Stimulated activated CD8-positive, alpha-beta memory T cell treated with anti-CD3 and anti-CD28 coated beads, Interleukin-2, amount 100 ng/mL, for 1 hour (primary cell): ENCODE measurements around the gene LCORL.
"Not testable (repeated sequence)": the region's sequence is repeated elsewhere in the genome, so short reads cannot be mapped to it uniquely, and the experiment has no call there.

Source experiments
- DNase-seq, 2 donors: peaks; one replicate each; pipeline ENCODE4 v3.0.0-alpha.2; 2020; ENCODE audit warnings: low read depth in 2 of 2

LCORL gene

DNA sequence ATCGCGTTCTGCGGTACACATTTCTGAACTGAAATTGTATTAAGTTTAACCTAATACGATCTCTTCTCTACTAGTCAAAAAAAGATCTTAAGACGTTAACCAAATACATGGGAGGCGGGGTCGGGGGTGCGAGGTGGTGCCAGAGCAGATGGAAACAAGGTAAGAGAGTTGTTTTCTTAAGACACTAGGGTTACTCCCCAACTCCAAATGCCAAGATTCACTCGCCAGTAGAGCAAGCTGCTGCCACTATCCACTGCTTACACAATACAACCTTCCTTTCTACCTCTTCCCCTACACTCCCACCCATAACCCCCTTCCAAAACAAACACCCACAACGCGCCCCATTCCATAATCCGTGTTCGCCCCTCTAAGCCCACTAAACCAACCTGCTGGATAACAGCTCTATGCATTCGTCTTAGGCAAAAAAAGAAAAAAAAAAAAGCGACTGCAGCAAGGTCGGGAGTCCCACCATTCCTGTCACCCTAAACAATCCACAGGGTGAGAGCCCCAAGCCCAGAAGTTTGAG, 1.3 kb downstream of the LCORL start:
- DNase-seq, result no peak

DNA sequence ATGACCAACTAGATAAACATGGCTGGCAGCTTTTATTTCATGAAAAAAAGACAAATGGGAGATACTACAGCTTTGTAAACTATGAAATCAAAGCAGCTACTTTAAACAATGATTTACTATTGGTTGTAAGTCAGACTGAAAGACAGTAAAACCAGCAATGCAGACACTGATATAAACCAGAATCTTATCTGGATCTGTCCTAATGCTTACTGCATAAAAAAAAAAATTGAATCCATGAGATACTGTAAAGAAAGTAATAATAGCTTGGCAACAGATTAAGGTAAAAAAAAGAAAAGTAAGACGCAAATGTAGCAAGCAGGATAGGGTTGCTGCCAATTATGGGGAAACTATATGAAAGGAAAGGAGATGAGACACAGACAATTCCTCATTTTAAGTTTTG, 7.3 kb downstream of the LCORL start:
- no peak for DNase-seq

DNA sequence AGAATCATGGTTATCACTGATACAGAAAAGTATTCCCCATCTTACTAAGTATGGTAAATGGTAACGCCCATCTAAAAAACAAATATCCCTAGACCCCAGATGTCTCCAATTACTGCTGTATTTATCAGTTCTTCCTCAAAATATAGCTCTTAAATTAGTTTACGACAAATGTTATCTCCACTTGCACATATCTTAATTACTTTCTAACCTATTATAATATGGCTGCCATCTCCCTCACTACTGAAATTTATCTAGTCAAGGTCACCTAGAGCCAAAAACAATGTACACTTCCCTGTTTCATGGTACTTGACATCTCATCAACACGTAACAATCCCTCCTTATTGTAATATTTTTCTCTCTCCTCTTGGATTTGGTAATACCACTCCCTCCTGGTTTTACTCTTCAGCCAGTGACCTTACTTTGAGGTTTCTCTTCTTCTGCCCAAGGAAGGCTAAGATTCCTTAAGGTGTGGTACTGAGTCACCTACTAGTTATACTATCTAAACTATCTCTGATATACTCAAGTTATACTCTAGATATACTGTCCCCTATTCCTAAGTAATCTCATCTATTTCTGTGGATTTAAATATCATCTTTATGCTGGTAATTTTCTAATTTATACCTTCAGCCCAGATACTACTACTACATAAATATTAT, 8.6 kb downstream of the LCORL start:
- DNase-seq, result no peak

DNA sequence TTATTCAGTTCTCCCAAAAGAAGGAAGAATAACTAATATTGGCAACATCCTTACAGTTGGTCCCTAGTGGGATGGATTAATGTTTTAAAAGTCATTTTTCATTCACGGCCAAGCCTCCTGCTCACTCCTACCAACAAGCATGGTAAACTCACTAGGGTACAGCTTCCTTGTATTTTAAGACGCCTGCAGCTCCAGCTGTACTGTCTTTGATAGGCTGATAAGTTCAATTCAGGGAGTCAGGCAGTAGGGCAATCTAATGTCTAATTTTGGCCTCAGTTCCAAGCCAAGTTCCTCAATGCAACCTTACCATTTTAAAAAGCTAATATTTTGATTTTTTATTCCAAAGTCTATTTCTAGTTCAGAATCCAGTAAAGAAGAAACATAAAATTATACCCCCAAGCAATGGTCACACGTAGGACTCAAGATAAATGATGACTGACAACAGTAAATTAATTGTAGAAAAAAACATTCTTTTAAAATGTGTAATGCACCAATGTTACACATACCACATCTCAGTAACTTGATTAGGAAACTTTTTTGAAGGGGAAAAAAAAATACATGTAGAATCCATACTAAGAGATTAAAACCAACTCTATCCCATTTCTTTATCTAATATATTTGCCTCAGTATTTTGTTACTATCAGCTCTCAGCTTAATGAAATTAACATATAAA, 9.3 kb downstream of the LCORL start:
- no peak for DNase-seq

DNA sequence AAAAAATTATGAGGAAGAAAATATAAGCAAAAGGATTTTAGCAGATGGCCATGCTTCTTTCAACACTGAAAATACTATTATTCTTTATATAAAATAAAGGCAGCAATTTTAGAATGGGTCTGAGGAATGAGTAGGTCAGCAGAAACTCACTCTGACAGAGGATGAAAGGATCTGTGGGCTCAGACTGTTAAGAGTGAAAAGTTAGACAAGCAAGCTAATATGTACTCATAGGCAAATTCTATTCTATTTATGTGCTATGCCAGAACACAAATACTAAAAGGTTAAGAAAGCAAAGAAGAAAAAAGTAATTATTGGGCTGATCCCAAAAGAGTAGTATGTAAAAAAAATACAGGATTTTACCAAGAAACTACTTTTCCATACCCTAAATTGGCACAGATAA, 13.9 kb downstream of the LCORL start:
- no peak for DNase-seq

DNA sequence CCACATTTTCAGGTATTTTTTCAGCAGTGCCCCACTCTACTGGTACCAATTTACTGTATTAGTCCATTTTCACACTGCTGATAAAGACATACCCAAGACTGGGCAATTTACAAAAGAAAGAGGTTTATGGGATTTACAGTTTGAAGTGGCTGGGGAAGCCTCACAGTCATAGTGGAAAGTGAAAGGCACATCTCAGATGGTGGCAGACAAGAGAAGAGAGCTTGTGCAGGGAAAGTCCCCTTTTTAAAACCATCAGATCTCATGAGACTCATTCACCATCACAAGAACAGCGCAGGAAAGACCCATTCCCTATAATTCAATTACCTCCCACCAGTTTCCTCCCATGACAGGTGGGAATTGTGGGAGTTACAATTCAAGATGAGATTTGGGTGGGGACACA, 15.1 kb downstream of the LCORL start:
- DNase-seq, result not testable (repeated sequence)

DNA sequence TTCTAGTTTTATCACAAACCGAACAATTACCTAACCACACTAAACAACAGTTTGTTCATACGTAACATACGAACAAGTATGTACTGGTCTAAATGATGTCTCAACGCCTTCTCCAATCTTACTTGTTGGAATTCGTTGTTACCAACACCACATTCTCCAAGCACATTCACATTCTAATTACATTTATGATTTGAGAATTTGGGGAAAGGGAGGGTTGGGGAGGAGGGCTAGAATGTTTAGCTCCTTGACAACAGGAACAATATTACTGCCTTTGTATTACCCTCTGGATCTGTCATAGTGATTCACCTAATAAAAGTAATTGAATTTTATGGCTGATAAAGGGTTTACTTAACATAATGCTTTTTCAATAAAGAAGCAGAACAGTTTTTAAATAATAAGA, 24.4 kb downstream of the LCORL start:
- DNase-seq, result no peak

DNA sequence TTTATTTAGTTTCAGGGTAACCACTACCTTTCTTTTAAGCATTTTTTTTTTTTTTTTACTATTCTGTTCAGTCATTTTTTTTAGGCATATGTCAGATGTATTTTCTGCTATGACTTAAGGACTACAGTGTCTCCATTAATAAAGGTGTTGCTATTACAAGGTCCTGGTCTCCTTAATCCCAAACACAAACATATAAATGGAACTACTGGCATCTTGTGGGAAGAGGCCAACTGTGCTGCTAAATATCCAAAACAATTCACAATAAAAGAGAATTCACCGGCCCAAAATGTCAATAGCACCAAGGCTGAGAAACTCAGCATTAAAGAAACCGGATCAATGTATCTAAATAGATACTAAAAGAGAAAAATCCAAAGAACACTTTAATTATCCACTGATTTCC, 26.4 kb downstream of the LCORL start:
- DNase-seq, result no peak

DNA sequence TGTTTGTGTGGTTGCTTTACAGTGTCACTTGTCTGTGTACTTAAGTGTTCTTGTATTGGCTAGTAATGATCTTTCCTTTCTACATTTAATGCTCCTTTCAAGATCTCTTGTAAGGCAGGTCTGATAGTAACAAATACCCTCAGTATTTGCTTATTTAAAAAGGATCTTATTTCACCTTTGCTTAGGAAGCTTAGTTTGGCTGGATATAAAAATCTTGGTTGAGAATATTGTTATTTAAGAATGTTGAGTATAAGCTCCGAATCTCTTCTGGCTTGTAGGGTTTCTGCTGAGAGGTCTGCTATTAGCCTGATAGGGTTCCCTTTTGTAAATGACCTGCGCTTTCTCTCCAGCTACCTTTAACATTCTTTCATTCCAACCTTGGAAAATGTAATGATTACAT, 35.7 kb downstream of the LCORL start:
- DNase-seq, result no peak

DNA sequence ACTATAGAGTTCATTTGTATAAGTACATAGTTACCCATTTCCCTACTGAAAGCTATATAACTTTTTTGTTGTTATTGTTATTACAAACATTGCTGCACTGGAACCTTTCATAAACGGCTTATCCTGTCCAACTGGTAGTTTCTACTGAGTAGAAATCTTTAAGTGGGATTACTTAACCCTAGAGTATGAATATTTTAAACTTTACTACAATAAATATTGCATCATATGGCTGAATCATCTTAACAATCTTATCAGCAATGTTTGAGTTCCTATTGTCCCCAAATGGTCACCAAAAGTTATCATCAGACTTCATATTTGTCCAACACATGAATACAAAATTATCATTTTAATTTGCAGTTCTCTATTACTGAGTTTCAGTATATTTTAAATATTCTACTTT, 40.5 kb downstream of the LCORL start:
- DNase-seq, result no peak

DNA sequence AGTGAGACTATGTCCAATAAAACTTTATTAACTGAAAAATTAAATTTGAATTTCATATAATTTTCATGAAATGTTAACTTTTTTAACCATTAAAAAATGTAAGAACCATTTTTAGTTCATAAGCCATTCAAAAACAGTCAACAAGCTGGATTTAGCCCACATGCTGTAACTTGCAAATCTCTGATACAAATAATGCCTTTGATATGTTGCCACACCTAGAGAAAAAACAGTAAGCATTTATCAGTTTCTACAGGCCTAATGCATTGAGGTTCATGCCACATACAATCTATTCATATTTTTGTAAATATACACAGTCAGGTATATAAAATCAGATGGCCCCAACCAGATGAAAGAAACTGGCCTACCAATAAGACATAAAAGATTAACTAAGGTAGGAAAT, 52.8 kb downstream of the LCORL start:
- DNase-seq, result no peak

DNA sequence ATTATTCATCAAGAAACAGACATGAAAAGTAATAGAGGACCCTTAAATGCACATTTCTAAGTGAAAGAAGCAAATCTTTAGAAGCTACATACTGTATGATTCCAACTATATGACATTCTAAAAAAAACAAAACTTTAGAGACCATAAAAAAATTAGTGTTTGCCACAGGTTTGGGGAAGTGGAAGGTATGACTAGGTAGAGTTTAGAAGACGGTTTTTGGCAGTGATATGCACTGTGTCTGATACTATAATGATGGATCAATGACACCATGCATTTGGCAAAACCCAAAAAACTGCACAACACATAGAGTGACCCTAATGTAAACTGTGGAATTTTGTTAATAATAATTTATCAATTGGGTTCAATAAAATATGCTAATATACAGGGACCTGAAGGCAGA, 54.5 kb downstream of the LCORL start:
- DNase-seq, result no peak

DNA sequence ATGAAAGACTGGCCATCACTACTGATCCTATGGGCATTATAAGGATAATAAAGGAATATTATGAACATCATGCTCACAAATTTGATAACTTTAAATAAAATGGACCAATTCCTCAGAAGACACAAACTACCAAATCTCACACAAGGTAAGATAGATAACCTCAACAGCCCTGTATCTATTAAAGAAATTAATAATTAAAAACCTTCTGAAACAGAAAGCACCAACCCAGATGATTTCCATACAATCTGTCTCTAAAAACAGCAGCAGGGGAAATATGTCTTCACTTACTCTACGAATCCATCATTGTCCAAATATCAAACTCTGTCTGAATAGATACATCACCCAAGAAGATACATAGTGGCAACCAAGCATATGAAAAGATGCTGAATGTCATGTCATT, 55.2 kb downstream of the LCORL start:
- no peak for DNase-seq

DNA sequence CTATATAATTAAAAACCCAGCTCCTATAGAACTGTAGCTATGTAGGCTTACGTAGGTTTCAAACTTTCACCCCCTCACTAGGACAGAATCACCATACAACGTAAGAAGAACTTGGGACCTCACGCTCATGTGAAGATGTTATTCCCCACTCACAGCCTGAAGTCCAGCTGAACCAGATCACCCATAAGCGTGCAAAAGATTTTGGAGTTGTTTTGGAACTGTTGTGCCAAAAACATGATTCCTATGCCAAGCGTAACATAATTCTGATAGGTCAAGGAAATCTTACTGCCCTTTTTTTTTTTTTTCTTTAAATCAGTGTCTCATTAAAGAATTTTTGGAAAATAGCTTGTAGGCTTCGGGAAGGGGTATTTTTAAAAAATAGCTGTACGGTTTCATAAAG, 57.0 kb downstream of the LCORL start:
- DNase-seq, result no peak

DNA sequence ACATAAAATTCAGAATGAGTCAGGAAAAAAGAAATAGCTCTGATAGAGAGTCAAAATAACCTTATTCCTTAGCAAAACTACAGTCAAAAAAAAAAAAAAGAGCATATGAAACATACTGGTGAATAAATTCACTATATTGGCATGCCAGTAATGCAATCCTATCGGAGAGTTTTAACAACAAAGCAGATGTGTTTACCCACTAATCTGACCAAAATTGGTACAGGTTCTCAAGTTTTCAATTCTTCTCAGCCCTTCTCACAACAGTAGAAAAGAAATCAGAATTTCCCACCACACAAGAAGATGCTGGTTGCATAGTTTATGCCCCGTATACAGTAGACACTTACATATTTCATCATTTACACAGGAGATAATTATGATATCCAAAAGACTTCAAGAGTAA, 59.4 kb downstream of the LCORL start:
- no peak for DNase-seq

DNA sequence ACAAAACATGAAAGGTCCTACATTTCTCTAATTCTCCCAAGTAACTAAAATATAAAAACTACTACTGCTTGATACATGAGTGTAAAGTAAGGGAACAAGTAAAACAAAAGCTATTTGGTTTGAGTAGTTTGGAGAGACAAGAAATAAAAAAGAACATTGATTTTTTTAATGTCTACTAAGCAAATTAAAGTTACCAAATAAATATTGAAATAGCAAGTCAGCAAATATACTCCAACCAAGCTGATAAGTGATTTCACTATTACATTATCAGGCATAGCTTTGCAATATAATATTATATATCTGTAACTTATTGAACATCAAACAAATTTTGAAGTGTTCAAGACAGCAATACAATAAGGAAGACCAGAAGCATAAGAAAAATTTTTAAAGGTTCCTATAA, 60.3 kb downstream of the LCORL start:
- no peak for DNase-seq

DNA sequence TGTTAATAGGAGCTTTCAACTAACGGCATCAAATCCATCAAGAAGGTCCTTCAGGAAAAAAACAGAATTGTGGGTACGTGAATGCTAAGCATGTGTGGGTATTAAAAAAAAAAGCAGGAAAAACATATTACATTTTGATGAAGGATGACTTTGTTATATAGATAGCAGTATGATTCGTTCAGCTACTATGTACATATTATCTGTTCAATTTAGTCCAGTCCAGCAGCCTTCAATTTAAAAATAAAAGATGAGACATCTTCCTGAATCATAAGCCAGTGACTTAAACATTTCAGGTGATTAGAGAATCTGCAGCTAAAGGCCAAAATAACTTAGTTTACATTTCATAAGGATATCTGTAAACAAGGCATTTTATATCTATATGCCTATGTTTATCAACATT, 63.4 kb downstream of the LCORL start:
- no peak for DNase-seq

DNA sequence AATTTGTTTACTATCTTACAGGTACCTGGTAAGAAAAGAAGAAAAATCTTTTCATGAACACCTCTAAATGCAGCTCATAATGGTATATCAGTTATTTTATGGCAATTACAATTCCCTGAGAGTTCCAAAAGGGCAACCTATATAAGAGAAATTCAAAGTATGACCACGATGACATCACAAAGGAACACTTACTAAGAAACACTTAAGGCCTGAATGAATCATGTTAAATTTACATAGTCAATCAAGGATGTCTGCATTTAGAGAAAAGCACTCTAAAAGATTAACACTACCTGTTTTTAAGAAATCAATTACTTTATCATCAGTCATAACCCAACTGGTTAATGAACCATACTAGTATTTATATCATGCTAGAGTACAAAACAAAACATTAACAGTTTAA, 63.9 kb downstream of the LCORL start:
- no peak for DNase-seq

DNA sequence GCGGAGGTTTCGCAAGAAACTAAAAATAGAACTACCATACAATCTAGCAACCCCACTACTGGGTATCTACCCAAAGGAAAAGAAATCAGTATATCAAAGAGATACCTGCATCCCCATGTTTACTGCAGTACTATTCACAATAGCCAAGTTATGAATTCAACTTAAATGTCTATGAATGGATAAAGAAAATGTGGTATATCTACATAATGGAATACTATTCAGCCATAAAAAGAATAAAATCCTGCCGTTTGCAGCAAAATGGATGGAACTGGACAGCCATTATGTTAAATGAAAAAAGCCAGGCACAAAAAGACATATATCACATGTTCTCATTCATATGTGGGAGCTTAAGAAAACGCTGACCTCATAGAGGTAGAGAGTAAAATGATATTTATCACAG, 65.3 kb downstream of the LCORL start:
- DNase-seq, result no peak

DNA sequence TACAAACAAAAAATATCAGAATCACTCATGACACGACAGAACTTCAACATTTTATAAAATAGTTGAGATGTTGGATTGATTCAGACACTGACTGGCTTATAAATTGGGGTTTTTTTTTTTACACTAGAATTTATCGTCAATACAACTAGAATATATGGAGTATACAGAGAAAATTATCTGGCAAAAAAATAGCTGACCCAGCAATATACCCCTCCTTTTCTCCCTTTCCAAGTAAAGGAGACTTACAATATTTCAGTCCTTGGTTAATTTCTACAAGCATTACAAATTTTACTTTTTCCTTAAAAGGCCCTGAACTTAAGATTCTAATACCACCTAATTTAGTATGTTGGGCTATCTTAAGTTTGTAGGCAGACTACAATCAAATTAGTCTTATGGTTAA, 76.3 kb downstream of the LCORL start:
- DNase-seq, result no peak

DNA sequence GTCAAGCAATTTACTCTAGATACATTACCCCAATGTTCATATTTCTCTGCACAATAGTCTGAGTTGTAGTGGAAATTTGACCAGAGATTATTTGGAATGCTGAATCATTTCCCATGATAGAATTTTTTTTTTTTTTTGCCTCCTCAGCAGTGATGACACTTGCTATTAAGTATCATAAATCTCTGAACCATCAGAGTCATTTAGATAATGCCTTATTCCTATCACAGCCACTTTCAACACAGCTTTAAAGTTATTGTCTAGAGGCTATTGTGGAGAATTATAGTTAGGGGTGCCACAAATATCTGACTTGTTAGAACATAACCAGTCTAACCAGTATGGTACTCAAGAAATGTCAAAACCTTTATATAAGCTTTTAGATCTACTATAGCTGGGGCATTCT, 79.8 kb downstream of the LCORL start:
- DNase-seq, result no peak

DNA sequence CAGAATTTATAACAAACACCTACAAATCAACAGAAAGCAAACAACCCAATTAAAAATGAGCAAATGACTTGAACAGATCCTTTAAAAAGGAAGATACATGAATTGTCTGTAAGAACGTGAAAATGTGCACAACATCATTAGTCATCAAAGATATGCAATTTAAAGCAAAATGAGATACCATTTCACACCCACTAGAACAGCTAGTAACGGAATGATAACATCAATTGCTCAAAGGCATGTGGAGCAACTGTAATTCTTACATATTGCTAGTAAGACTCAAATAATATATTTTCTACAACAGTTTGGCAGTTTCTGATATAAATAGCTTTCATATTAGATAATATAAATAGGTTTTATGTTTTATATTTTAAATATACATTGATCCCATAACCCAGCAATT, 82.5 kb downstream of the LCORL start:
- no peak for DNase-seq

DNA sequence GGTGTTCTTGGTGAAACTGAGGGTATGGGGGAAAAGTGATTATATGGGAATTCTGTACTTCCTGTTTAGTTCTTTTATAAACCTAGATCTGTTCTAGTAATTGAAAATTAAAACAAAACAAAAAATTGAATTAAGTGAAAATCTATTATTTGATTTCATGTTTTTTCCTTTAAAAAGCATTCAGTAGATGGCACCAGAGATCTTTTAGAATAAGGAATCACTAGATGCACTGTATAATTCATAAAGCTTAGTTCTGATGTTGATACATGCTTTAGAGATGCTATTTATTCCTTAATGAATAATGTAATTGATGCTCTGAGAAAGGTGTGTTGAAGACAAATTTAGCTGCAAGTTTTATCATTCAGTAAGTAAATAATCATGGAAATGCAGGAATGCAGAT, 87.3 kb downstream of the LCORL start:
- no peak for DNase-seq

DNA sequence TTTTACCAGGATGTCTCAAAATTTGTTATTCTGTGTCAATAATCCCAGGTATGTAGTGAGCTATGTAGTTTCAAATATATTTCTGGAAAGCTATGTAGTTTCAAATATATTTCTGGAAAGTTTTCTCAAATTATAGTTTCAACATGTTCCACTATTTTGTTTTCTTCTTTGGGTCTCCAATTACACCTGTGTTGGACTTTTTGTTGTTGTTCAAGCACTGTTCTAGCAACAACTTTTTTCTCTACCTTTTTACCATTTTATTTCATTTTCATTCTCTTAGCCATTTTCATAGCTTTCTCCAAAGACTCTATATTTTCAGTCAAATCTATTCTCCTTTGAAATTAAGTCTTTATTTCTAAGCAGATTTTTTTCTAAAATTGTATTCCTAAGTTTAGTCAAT, 88.4 kb downstream of the LCORL start:
- no peak for DNase-seq
